HG03432 (cell line): ENCODE results near the gene PRAMEF5.
"Not testable (repeated sequence)": the region's sequence is repeated elsewhere in the genome, so short reads cannot be mapped to it uniquely, and the experiment has no call there.

Source experiments
- ATAC-seq: cut with Tn5 transposase; IDR thresholded peaks from one replicate; pipeline ENCODE4 v1.9.1; 2021; ENCODE audit warnings: mild to moderate bottlenecking, moderate library complexity; ENCODE audit not compliant: unreplicated experiment

PRAMEF5 gene

GRCh38 chr1:13253898-13254297 is at the start of gene PRAMEF5:
PRAMEF5 (plus strand) TSS chr1:13254198; CDS start chr1:13259269, 5,071 bp downstream.
- ATAC-seq = not testable (repeated sequence)

- ATAC-seq = not testable (repeated sequence)
These were observed 45.3 kb upstream of the PRAMEF5 start for GRCh38 chr1:13208712-13209111.

GRCh38 chr1:13216619-13217018 is 37.4 kb upstream of the PRAMEF5 start:
- not testable (repeated sequence) for ATAC-seq

- ATAC-seq = not testable (repeated sequence)
These were observed 34.8 kb upstream of the PRAMEF5 start for GRCh38 chr1:13219203-13219602.

- ATAC-seq = not testable (repeated sequence)
These were observed 31.2 kb upstream of the PRAMEF5 start for GRCh38 chr1:13222788-13223187.

- no peak for ATAC-seq
These were observed 29.4 kb upstream of the PRAMEF5 start for GRCh38 chr1:13224480-13225060.

- not testable (repeated sequence) for ATAC-seq
These were observed 28.3 kb upstream of the PRAMEF5 start, which contains the start of gene PRAMEF18 for GRCh38 chr1:13225675-13226204. PRAMEF18 (minus strand) TSS chr1:13226154; CDS start chr1:13226106, 48 bp downstream.

GRCh38 chr1:13227271-13228055 is 26.5 kb upstream of the PRAMEF5 start:
- not testable (repeated sequence) for ATAC-seq

GRCh38 chr1:13228343-13228781 is 25.6 kb upstream of the PRAMEF5 start:
- ATAC-seq = no peak

- ATAC-seq = not testable (repeated sequence)
These were observed 23.9 kb upstream of the PRAMEF5 start for GRCh38 chr1:13230096-13230495.

- not testable (repeated sequence) for ATAC-seq
These were observed 23.4 kb upstream of the PRAMEF5 start for GRCh38 chr1:13230601-13231000.

GRCh38 chr1:13231061-13231750 is 22.8 kb upstream of the PRAMEF5 start:
- not testable (repeated sequence) for ATAC-seq

GRCh38 chr1:13232056-13232455 is 21.9 kb upstream of the PRAMEF5 start:
- not testable (repeated sequence) for ATAC-seq

GRCh38 chr1:13234057-13234456 is 19.9 kb upstream of the PRAMEF5 start:
- ATAC-seq = not testable (repeated sequence)

- not testable (repeated sequence) for ATAC-seq
These were observed 16.4 kb upstream of the PRAMEF5 start for GRCh38 chr1:13237572-13237971.

- ATAC-seq = not testable (repeated sequence)
These were observed 14.4 kb upstream of the PRAMEF5 start for GRCh38 chr1:13239633-13240032.

- not testable (repeated sequence) for ATAC-seq
These were observed 10.3 kb upstream of the PRAMEF5 start for GRCh38 chr1:13243536-13244263.

GRCh38 chr1:13245841-13246553 is 8.0 kb upstream of the PRAMEF5 start:
- not testable (repeated sequence) for ATAC-seq

- not testable (repeated sequence) for ATAC-seq
These were observed 7.5 kb upstream of the PRAMEF5 start for GRCh38 chr1:13246554-13246871.

- not testable (repeated sequence) for ATAC-seq
These were observed 6.9 kb upstream of the PRAMEF5 start for GRCh38 chr1:13247122-13247521.
